Measurements from ENCODE around the gene MVP. TPM values are rescaled to one million over a fixed set of nuclear protein-coding genes. Genes with fewer than 3 reads are reported as not detected.
A peak's percentile ranks its signal among the peaks of the same experiment; 100 is the strongest.
"Not testable (repeated sequence)": the region's sequence is repeated elsewhere in the genome, so short reads cannot be mapped to it uniquely, and the experiment has no call there.

The MVP gene
- total RNA-seq, 2 experiments from 2014 or later, result 110 to 123 TPM

- H3K36me3 Mint-ChIP-seq, result peaks cover 13% of the 10 kb centered on the region
- ATAC-seq (peak; percentile 0), DNase-seq (no peak)
- peak overlapping the region; percentile 98 for H3K27ac Mint-ChIP-seq
- H3K9me3 Mint-ChIP-seq (ENCODE audit: low read depth), result no peaks in the 10 kb centered on the region
- peaks cover 19% of the 10 kb centered on the region for H3K4me1 Mint-ChIP-seq
- peaks cover 2% of the 10 kb centered on the region for H3K27me3 Mint-ChIP-seq
- peak overlapping the region; percentile 99 for H3K4me3 Mint-ChIP-seq
- CTCF ChIA-PET, result interaction anchor here (1.0 to 3.2 kb wide), 3 partner anchors 14 to 46 kb away, joined by 3 to 14 read pairs (median 8); no protein-coding TSS in a partner anchor
Observed at GRCh38 chr16:29862383-29862883, 42.2 kb downstream of the MVP start.

GRCh38 chr16:29862884-29863668 is 42.8 kb downstream of the MVP start, which contains the start of gene CDIPT:
Gene CDIPT, minus strand, starts transcription at chr16:29863226. Its CDS starts 369 bp downstream, at chr16:29862857.
- ATAC-seq (peak; percentile 98), DNase-seq (peak; percentile 97)
- H3K4me3 Mint-ChIP-seq, result peak within 1 kb of the TSS; percentile 99
- peaks cover 24% of the 10 kb centered on the region for H3K4me1 Mint-ChIP-seq
- H3K36me3 Mint-ChIP-seq, result peaks cover 13% of the 10 kb centered on the region
- H3K27me3 Mint-ChIP-seq, result peaks cover 2% of the 10 kb centered on the region
- no peaks in the 10 kb centered on the region for H3K9me3 Mint-ChIP-seq (ENCODE audit: low read depth)
- H3K27ac Mint-ChIP-seq, result peak within 1 kb of the TSS; percentile 98
- CTCF ChIA-PET, result interaction anchor here (0.7 to 1.5 kb wide), 8 partner anchors 8 to 169 kb away, joined by 3 to 8 read pairs (median 4); partner anchors contain the start of gene KCTD13

DNA sequence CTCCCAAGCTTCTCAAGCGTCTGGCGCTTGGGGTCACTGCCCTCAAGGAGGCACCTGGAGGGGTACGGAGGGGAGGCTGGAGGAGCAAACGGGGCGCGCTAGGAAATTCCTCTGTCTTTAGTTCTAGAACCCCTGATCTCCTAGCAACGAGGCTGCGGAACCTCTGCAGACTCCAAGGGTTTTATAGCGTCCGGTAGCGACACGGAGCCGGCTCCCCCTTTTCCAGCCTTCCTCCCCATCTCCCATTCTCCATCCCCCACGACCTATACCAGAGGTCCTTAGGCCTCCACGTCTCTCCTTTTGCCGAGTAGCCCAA is 43.4 kb downstream of the MVP start:
- peak overlapping the region; percentile 98 for H3K27ac Mint-ChIP-seq
- DNase-seq (no peak), ATAC-seq (no peak)
- no peaks in the 10 kb centered on the region for H3K9me3 Mint-ChIP-seq (ENCODE audit: low read depth)
- H3K4me3 Mint-ChIP-seq, result peak overlapping the region; percentile 99
- H3K4me1 Mint-ChIP-seq, result peaks cover 24% of the 10 kb centered on the region
- CTCF ChIA-PET, result interaction anchor here (0.7 to 1.5 kb wide), 8 partner anchors 9 to 168 kb away, joined by 3 to 8 read pairs (median 4); partner anchors contain the start of gene KCTD13
- peaks cover 2% of the 10 kb centered on the region for H3K27me3 Mint-ChIP-seq
- H3K36me3 Mint-ChIP-seq, result peaks cover 10% of the 10 kb centered on the region

GRCh38 chr16:29864205-29864604 is 43.9 kb downstream of the MVP start:
- no peak overlapping the region for H3K4me3 Mint-ChIP-seq
- CTCF ChIA-PET, result interaction anchor here (1.0 to 1.5 kb wide), 5 partner anchors 16 to 164 kb away, joined by 3 to 8 read pairs (median 4); partner anchors contain the start of gene KCTD13
- peaks cover 9% of the 10 kb centered on the region for H3K36me3 Mint-ChIP-seq
- peaks cover 24% of the 10 kb centered on the region for H3K4me1 Mint-ChIP-seq
- DNase-seq, result no peak
- no peaks in the 10 kb centered on the region for H3K9me3 Mint-ChIP-seq (ENCODE audit: low read depth)
- H3K27me3 Mint-ChIP-seq, result peaks cover 2% of the 10 kb centered on the region
- no peak overlapping the region for H3K27ac Mint-ChIP-seq
- no peak for ATAC-seq

DNA sequence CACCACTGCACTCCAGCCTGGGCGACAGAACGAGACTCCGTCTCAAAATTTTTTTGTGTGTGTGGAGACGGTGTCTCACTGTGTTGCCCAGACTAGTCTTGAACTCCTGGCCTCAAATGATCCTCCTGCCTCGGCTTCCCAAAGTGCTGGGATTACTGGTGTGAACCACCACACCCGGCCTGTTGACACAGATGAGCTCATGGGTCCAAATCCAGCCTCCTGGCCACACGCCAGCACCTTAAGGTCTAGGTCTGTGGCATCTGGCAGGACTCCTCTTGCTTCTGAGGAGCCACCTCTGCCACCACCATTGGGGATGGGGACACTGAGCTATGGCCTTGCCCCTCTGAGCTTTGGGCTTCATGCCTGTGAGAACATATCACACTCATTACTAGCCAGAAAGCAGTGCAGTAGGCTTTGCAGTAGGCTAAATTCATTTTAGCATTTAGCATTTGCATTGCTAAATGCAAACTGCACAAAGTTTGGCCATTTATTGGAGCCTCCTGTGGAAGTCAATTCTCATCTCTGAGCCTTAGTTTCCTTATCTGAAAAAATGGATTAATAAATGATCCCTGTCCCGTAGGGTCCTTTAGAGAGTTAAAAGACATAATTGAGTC is 48.2 kb downstream of the MVP start:
- CTCF ChIA-PET, result interaction anchor here (0.6 to 2.2 kb wide), 4 partner anchors 9 to 57 kb away, joined by 3 to 7 read pairs (median 4); partner anchors contain the start of gene KCTD13
- no peak overlapping the region for H3K27ac Mint-ChIP-seq
- peaks cover 2% of the 10 kb centered on the region for H3K27me3 Mint-ChIP-seq

GRCh38 chr16:29869067-29869466 is 48.8 kb downstream of the MVP start:
- CTCF ChIA-PET, result interaction anchor here (0.6 to 1.2 kb wide), 2 partner anchors 21 to 23 kb away, joined by 3 to 4 read pairs; no protein-coding TSS in a partner anchor
- not testable (repeated sequence) for H3K36me3 Mint-ChIP-seq; ATAC-seq; H3K4me3 Mint-ChIP-seq; H3K27ac Mint-ChIP-seq; H3K9me3 Mint-ChIP-seq (ENCODE audit: low read depth); H3K27me3 Mint-ChIP-seq; DNase-seq; H3K4me1 Mint-ChIP-seq

More for the DNA sequence above, 48.2 kb downstream of the MVP start:
- DNase-seq, result no peak
- no peak for ATAC-seq
- Mint-ChIP-seq H3K4me3 (no peak overlapping the region), H3K4me1 (peaks cover 8% of the 10 kb centered on the region), H3K9me3 (ENCODE audit: low read depth) (no peaks in the 10 kb centered on the region), H3K36me3 (no peaks in the 10 kb centered on the region)

- Mint-ChIP-seq H3K27me3 (peaks cover 18% of the 10 kb centered on the region), H3K4me1 (peaks cover 11% of the 10 kb centered on the region), H3K27ac (no peak overlapping the region), H3K4me3 (no peak overlapping the region), H3K36me3 (no peaks in the 10 kb centered on the region), H3K9me3 (ENCODE audit: low read depth) (no peaks in the 10 kb centered on the region)
- ATAC-seq (no peak), DNase-seq (no peak)
- CTCF ChIA-PET, result no interaction called here
Observed at GRCh38 chr16:29871822-29872546, 51.7 kb downstream of the MVP start.

DNA sequence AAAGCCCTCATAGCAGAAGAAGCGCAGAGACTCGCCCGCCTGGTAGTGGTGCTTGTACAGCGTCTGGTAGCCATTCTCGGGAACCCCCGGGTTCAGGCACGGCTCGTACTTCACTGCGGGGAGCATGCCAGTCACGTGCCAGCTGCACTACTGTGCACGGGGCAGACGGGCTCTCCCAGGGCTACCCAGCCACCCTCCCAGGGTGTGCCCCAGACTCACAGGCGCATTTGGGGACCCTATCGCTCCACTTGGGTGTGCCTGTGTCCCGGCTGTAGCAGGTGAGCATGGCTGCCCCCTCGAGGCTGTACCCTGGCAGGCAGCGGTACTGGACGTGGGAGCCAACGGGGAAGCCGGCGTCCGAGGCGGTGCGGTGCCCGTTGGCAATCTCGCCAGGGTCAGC is 53.1 kb downstream of the MVP start:
- peaks cover 14% of the 10 kb centered on the region for H3K4me1 Mint-ChIP-seq
- no peak for DNase-seq
- H3K27ac Mint-ChIP-seq, result no peak overlapping the region
- no peaks in the 10 kb centered on the region for H3K36me3 Mint-ChIP-seq
- H3K27me3 Mint-ChIP-seq, result peaks cover 31% of the 10 kb centered on the region
- no peak overlapping the region for H3K4me3 Mint-ChIP-seq
- H3K9me3 Mint-ChIP-seq (ENCODE audit: low read depth), result no peaks in the 10 kb centered on the region
- CTCF ChIA-PET, result interaction anchor here (0.5 kb wide), 1 partner anchor 53 kb away, joined by 3 read pairs; the partner anchor contains the start of gene KCTD13
- no peak for ATAC-seq

DNA sequence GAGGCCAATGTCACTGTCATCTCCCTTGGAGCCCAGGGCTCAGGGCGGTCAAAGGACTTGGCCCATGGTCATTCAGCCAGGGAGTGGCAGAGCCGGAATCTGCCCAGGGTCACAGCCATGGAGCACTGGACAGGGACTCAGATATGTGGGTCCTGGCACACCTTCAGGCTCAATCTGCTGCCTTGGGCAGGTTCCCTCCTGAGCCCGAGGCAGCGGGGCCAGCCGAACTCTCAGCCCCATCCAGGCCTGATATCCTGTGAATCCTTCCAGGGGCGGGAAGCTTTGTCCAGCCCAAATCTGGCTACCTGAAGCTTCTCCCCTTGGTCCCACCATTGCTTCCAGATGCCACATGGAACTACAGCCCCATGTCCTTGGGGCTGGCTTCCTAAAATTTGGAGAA is 54.9 kb downstream of the MVP start:
- H3K4me1 Mint-ChIP-seq, result peaks cover 14% of the 10 kb centered on the region
- H3K4me3 Mint-ChIP-seq, result no peak overlapping the region
- peaks cover 35% of the 10 kb centered on the region for H3K27me3 Mint-ChIP-seq
- H3K36me3 Mint-ChIP-seq, result no peaks in the 10 kb centered on the region
- no peak for DNase-seq
- CTCF ChIA-PET, result interaction anchor here (1.6 kb wide), 1 partner anchor 157 kb away, joined by 12 read pairs; no protein-coding TSS in a partner anchor
- ATAC-seq, result no peak
- H3K9me3 Mint-ChIP-seq (ENCODE audit: low read depth), result no peaks in the 10 kb centered on the region
- H3K27ac Mint-ChIP-seq, result no peak overlapping the region

- no peak for DNase-seq
- H3K27ac Mint-ChIP-seq, result no peak overlapping the region
- H3K9me3 Mint-ChIP-seq (ENCODE audit: low read depth), result no peaks in the 10 kb centered on the region
- CTCF ChIA-PET, result interaction anchor here (1.6 kb wide), 1 partner anchor 156 kb away, joined by 12 read pairs; no protein-coding TSS in a partner anchor
- no peak for ATAC-seq
- no peaks in the 10 kb centered on the region for H3K36me3 Mint-ChIP-seq
- H3K4me1 Mint-ChIP-seq, result peaks cover 14% of the 10 kb centered on the region
- peaks cover 38% of the 10 kb centered on the region for H3K27me3 Mint-ChIP-seq
- H3K4me3 Mint-ChIP-seq, result peak overlapping the region; percentile 54
Observed at GRCh38 chr16:29876217-29876593, 55.9 kb downstream of the MVP start.

DNA sequence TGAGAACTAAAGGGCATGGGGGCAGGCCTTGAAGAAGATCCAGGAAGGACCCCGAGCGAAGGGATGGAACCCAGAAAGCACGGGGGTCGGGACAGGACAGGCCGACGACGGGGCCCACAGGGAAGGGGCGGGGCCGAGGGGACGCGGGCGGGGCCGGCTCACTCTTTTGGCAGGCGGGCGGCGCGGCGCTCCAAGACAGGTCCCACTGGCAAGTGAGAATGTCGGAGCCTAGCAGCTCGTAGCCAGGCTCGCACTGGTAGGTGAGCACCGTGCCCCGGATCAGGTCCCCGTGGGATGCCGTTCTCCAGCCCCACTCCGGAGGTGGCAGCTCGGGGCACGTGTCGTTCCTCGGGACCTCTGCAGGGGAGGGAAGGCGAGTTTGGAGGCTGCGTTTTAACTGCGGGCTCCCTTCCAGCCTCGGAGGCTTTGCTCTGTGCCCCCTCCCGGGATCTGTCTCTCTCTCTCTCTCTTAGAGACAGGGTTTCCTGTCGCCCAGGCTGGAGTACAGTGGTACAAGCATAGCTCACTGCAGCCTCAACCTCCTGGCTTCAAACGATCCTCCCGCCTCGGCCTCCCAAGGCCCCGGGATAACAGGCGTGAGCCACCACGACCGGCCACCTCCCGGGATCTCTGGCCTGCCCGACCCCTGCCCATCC is 56.5 kb downstream of the MVP start:
- H3K4me1 Mint-ChIP-seq, result peaks cover 14% of the 10 kb centered on the region
- H3K27me3 Mint-ChIP-seq, result peaks cover 38% of the 10 kb centered on the region
- CTCF ChIA-PET, result interaction anchor here (0.7 to 2.2 kb wide), 3 partner anchors 9 to 40 kb away, joined by 3 to 7 read pairs (median 6); no protein-coding TSS in a partner anchor
- no peaks in the 10 kb centered on the region for H3K36me3 Mint-ChIP-seq
- peak overlapping the region; percentile 54 for H3K4me3 Mint-ChIP-seq
- H3K27ac Mint-ChIP-seq, result no peak overlapping the region
- ATAC-seq, result peak; percentile 66
- DNase-seq, result no peak
- no peaks in the 10 kb centered on the region for H3K9me3 Mint-ChIP-seq (ENCODE audit: low read depth)

DNA sequence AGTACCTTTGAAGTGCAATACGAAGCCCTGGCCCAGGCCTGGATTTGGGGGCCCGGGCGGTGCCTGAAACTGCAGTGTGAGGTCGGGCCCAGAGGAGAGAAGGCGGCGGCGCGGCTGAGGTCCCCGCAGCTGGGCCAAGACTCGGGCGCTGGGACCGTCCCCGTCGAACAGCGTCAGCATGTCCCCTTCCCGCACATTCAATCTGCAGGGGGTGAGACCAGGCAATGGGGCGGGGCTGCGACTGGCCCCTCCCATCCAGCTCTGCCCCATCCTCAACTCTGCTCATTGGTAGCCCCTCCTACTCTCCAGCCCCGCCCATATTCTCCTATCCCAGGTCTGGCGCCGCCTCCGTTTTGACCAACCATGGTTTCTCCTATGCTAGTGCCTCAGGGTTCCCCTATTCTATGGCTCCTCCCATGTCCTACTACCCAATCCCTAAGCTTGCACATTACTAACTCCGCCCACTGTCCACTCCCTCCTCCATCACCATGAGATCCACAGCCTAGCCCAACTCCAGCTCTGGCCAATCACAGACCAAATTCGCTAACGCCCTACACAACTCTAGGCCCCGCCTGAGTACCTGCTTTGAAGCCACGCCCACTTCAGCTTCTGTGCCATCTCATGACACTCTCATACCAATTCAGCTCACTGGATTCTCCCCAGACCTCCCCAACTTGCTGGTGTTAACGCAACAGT is 57.2 kb downstream of the MVP start:
- Mint-ChIP-seq H3K4me1 (peaks cover 14% of the 10 kb centered on the region), H3K9me3 (ENCODE audit: low read depth) (no peaks in the 10 kb centered on the region), H3K27me3 (peaks cover 38% of the 10 kb centered on the region), H3K27ac (no peak overlapping the region), H3K36me3 (no peaks in the 10 kb centered on the region), H3K4me3 (no peak overlapping the region)
- peak; percentile 69 for DNase-seq
- ATAC-seq, result peak; percentile 75
- CTCF ChIA-PET, result interaction anchor here (0.5 to 2.2 kb wide), 4 partner anchors 10 to 196 kb away, joined by 3 to 7 read pairs (median 6); no protein-coding TSS in a partner anchor

All from activated CD8-positive, alpha-beta memory T cell treated with anti-CD3 and anti-CD28 coated beads, Interleukin-2, amount 10 ng/mL, durations not matched to agents 7 days and 5 days (primary cell).